GM23248 (cell line): ENCODE data around the gene CCNF.

ENCODE experiments used
- EZH2 ChIP-seq: fragments of 200-600 bp; sonication (generic); IDR thresholded peaks from 2 replicates; pipeline ENCODE4 v1.6.1; 2018; ENCODE audit warnings: antibody characterized with exemption, mild to moderate bottlenecking; ENCODE audit not compliant: insufficient read depth, poor library complexity, severe bottlenecking
- EZH2phosphoT487 ChIP-seq: fragments of 200-600 bp; sonication (generic); IDR thresholded peaks from 2 replicates; pipeline ENCODE4 v1.6.1; 2018; ENCODE audit warnings: antibody characterized with exemption, moderate library complexity, mild to moderate bottlenecking, low read depth; ENCODE audit not compliant: insufficient read depth

DNA sequence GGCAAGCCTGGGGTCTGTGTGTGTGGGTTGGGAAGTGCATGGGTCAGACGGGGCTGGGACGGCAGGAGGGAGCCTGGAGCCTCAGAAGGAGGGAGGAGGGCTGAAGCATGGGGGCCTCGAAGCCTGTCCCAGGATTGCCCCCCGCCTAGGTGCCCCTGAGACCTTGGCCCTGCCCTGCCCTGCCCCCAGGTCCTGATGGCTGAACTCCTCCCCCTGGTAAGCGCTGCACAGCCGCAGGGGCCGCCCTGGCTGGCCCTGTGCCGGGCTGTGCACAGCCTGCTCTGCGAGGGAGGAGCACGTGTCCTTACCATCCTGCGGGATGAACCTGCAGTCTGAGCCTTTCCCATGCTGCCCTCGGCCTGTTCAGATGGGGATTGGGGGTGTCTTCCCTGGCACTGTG is 35.1 kb downstream of the CCNF start:
- TF ChIP-seq EZH2 (no peak), EZH2phosphoT487 (no peak)
